SK-N-SH (cell line): ENCODE results near the gene DOCK4. TPM values are rescaled to one million over a fixed set of nuclear protein-coding genes. Genes with fewer than 3 reads are reported as not detected.

Experiments used
- CTCF ChIA-PET: fragments of 300-600, 350-600 bp; formaldehyde crosslinking; extraction: SDS; loops from one replicate; lab custom pipeline; 2021; lab: Yijun Ruan, JAX
- POLR2A ChIA-PET: fragments of 350-600 bp; sonication (Branson Sonifier 250); formaldehyde crosslinking; extraction: SDS; loops from one replicate; lab custom pipeline; 2020; ENCODE audit warnings: antibody characterized with exemption, inconsistent platforms; lab: Yijun Ruan, JAX
- DNase-seq: peaks from one replicate; pipeline ENCODE4 v3.0.0; 2012
- H2AFZ ChIP-seq: fragments of 200-600 bp; sonication (generic); 2 replicates; pipeline ENCODE4 v1.8.1; 2016; ENCODE audit warnings: antibody characterized with exemption, mild to moderate bottlenecking, low read depth
- H3F3A ChIP-seq: fragments of 200-600 bp; sonication (generic); replicated peaks from 2 replicates; pipeline ENCODE3; 2016; ENCODE audit warnings: antibody characterized with exemption, mild to moderate bottlenecking; ENCODE audit not compliant: insufficient read depth
- H3K27ac ChIP-seq, 2 experiments: fragments of 200-500 bp in 1 of 2; fragments of 200-600 bp in 1 of 2; sonication (Bioruptor generic) in 1 of 2; sonication (generic), shearing (Covaris generic) in 1 of 2; 2 replicates each; pipeline versions ENCODE4 v1.5.1 to v1.6.1; 2014 to 2016; ENCODE audit warnings: low read depth in 2 of 2, inconsistent platforms in 1 of 2, low read length in 1 of 2, mild to moderate bottlenecking in 1 of 2, mixed read lengths in 1 of 2
- H3K27me3 ChIP-seq: fragments of 200-600 bp; sonication (generic), shearing (Covaris generic); 2 replicates; pipeline ENCODE4 v1.6.1; 2016; ENCODE audit warnings: mixed run types; ENCODE audit not compliant: insufficient read depth
- H3K36me3 ChIP-seq, 2 experiments: fragments of 200-500 bp in 1 of 2; fragments of 200-600 bp in 1 of 2; sonication (Bioruptor generic) in 1 of 2; sonication (generic) in 1 of 2; replicated peaks in 1 of 2; 2 replicates each; pipeline versions ENCODE3 to v1.5.1; 2014 to 2016; ENCODE audit warnings: low read length in 1 of 2, mild to moderate bottlenecking in 1 of 2; ENCODE audit not compliant: insufficient read depth in 2 of 2, control insufficient read depth in 1 of 2
- H3K4me1 ChIP-seq, 2 experiments: fragments of 200-500 bp in 1 of 2; fragments of 200-600 bp in 1 of 2; sonication (Bioruptor generic) in 1 of 2; sonication (generic), shearing (Covaris generic) in 1 of 2; 2 replicates each; pipeline versions ENCODE4 v1.5.1 to v1.6.1; 2014 to 2016; ENCODE audit warnings: low read depth in 1 of 2, low read length in 1 of 2, mixed run types in 1 of 2; ENCODE audit not compliant: insufficient read depth in 2 of 2, control insufficient read depth in 1 of 2
- H3K4me2 ChIP-seq: fragments of 200-600 bp; sonication (generic), shearing (Covaris generic); 2 replicates; pipeline ENCODE4 v1.6.1; 2017; ENCODE audit warnings: mixed run types
- H3K4me3 ChIP-seq, 2 experiments: fragments of 200-500 bp in 1 of 2; fragments of 200-600 bp in 1 of 2; sonication (Bioruptor generic) in 1 of 2; sonication (generic), shearing (Covaris generic) in 1 of 2; 2 replicates each; pipeline versions ENCODE4 v1.5.1 to v1.8.1; 2014 to 2016; ENCODE audit warnings: low read depth in 2 of 2, inconsistent platforms in 1 of 2, low read length in 1 of 2, mild to moderate bottlenecking in 1 of 2, mixed read lengths in 1 of 2, moderate library complexity in 1 of 2
- H3K79me2 ChIP-seq: fragments of 200-600 bp; sonication (generic); 2 replicates; pipeline ENCODE4 v1.8.1; 2017; ENCODE audit warnings: mild to moderate bottlenecking; ENCODE audit not compliant: insufficient read depth
- H3K9ac ChIP-seq: fragments of 200-600 bp; sonication (generic); 2 replicates; pipeline ENCODE4 v1.6.1; 2017; ENCODE audit warnings: mixed run types
- H3K9me2 ChIP-seq: fragments of 200-600 bp; sonication (generic); 2 replicates; pipeline ENCODE4 v1.6.1; 2017; ENCODE audit warnings: mixed run types
- H3K9me3 ChIP-seq: fragments of 200-600 bp; sonication (generic); 2 replicates; pipeline ENCODE4 v1.6.1; 2017; ENCODE audit warnings: mixed run types, mild to moderate bottlenecking, moderate library complexity
- H4K20me1 ChIP-seq: fragments of 200-600 bp; sonication (generic); 2 replicates; pipeline ENCODE4 v1.6.1; 2017; ENCODE audit warnings: mild to moderate bottlenecking, mixed run types; ENCODE audit not compliant: insufficient read depth
- FOXJ3 ChIP-seq: sonication (generic); formaldehyde crosslinking; IDR thresholded peaks from 2 replicates; pipeline ENCODE4 v1.5.1; 2020; ENCODE audit warnings: mild to moderate bottlenecking, missing genetic modification reagents
- FOXM1 ChIP-seq: IDR thresholded peaks from 2 replicates; pipeline ENCODE4 v1.4.0; 2012; ENCODE audit warnings: low read depth, mild to moderate bottlenecking
- NFIC ChIP-seq: IDR thresholded peaks from 2 replicates; pipeline ENCODE4 v1.4.0; 2012; ENCODE audit warnings: borderline replicate concordance
- NRF1 ChIP-seq: IDR thresholded peaks from 2 replicates; pipeline ENCODE4 v1.6.1; 2012; ENCODE audit warnings: low read depth, mild to moderate bottlenecking, low read length
- PBX3 ChIP-seq: IDR thresholded peaks from 2 replicates; pipeline ENCODE4; 2012
- POLR2AphosphoS5 ChIP-seq: IDR thresholded peaks from 2 replicates; pipeline ENCODE4 v1.6.1; 2012; ENCODE audit warnings: low read depth, low read length
- RCOR1 ChIP-seq: fragments of 150-350 bp; IDR thresholded peaks from 2 replicates; pipeline ENCODE4 v1.6.1; 2017; ENCODE audit warnings: antibody characterized with exemption, low read length
- RXRA ChIP-seq: IDR thresholded peaks from 2 replicates; pipeline ENCODE4 v1.4.0; 2012; ENCODE audit warnings: low read depth, mild to moderate bottlenecking, borderline replicate concordance
- SIN3A ChIP-seq: IDR thresholded peaks from 2 replicates; pipeline ENCODE4 v1.6.1; 2012; ENCODE audit warnings: low read depth, mild to moderate bottlenecking, low read length, moderate library complexity, borderline replicate concordance
- TCF12 ChIP-seq: IDR thresholded peaks from 2 replicates; pipeline ENCODE4 v1.4.0; 2012
- TEAD4 ChIP-seq: IDR thresholded peaks from 2 replicates; pipeline ENCODE4 v1.4.0; 2012; ENCODE audit warnings: mild to moderate bottlenecking, borderline replicate concordance; ENCODE audit not compliant: insufficient read depth
- YY1 ChIP-seq: IDR thresholded peaks from 2 replicates; pipeline ENCODE4 v1.4.0; 2012; ENCODE audit warnings: low read depth, mild to moderate bottlenecking
- WGBS: methylation state at CpG from one replicate; pipeline ENCODE4 v1.1.6; 2017; ENCODE audit warnings: low lambda C conversion rate; 5-methylcytosine and 5-hydroxymethylcytosine counted together
- polyA plus RNA-seq, 3 experiments: library from polyadenylated mRNA; depleted of rRNA; stranded (reverse); fragments of >200 nt; gene quantifications; 2 replicates each; pipeline ENCODE4 v1.2.3, GENCODE V29; 2012
- TF ChIP-seq, protein P1 (sequence below): fragments of 150-350 bp; IDR thresholded peaks from 2 replicates; pipeline ENCODE4 v1.6.1; 2016; ENCODE audit warnings: mild to moderate bottlenecking, low read depth, low read length

DOCK4 gene
- polyA plus RNA-seq, 1 of the 3 experiments (the other 2 are of a cell fraction), result 8.5 TPM

DNA sequence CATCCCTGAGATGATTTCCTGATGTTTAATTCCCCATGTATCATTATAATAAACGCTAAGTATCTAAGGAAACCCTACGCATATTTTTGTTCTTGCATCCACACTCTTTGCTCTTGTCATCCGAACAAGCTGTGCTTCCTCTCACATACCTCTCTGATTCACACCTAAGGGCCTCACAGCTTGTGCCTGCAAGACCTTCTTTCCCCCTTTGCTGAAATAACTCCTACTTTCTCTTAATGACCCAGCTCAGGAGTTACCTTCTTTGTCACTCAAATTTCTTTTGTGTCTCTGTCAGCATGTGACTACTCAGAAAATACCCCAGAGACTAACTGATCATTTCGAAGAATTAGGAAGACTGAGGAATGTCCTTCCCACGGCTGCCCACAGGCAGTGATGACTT lies 434.6 kb downstream of the DOCK4 start:
- H3K4me2 ChIP-seq, result no peak overlapping the region
- TF ChIP-seq RCOR1, result no peak
- TF ChIP-seq NFIC, result no peak
- no peak for TF ChIP-seq TCF12
- CTCF ChIA-PET, result interaction anchor here (1.0 to 8.2 kb wide), 4 partner anchors 9 to 644 kb away, joined by 3 to 61 read pairs (median 13); no protein-coding TSS in a partner anchor
- H3K4me1 ChIP-seq, result no peaks in the 10 kb centered on the region
- POLR2A ChIA-PET, result no interaction called here
- no peak overlapping the region for H2AFZ ChIP-seq
- no peaks in the 10 kb centered on the region for H4K20me1 ChIP-seq
- H3K36me3 ChIP-seq, result peaks cover 3 to 7% of the 10 kb centered on the region in 2 experiments
- no peaks in the 10 kb centered on the region for H3K9me3 ChIP-seq
- no peaks in the 10 kb centered on the region for H3F3A ChIP-seq
- no peak overlapping the region for H3K4me3 ChIP-seq
- no peaks in the 10 kb centered on the region for H3K27me3 ChIP-seq
- no peaks in the 10 kb centered on the region for H3K79me2 ChIP-seq
- no peak for DNase-seq
- no peaks in the 10 kb centered on the region for H3K9me2 ChIP-seq
- H3K27ac ChIP-seq, result no peak overlapping the region
- WGBS, result 90% methylated on average over 5 of the region's 5 CpGs
- H3K9ac ChIP-seq, result no peak overlapping the region

DNA sequence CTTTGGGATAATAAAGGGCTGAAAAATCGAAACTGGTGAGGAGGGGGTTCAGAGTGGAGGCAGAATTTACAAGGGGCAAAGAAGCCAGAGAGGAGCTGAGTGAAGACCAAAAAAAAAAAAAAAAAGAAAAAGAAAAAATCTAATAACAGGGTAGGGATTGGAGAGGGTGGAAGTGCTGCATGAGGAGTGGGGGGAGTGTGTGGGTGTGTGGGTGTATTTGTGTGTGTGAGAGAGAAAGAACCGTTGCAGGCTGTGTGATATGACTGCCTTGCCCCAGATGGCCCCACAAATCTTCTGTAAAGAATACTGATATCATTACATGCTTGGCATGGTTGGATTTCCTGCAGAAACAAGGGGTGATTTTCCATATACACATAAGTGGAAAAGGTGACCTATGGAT lies 436.1 kb downstream of the DOCK4 start:
- no peak for DNase-seq
- ChIA-PET CTCF (interaction anchor here (1.1 to 8.2 kb wide), 4 partner anchors 17 to 646 kb away, joined by 3 to 61 read pairs (median 6); no protein-coding TSS in a partner anchor), POLR2A (no interaction called here)
- TF ChIP-seq NRF1 (no peak), FOXM1 (no peak), RXRA (no peak), SIN3A (no peak), YY1 (no peak), FOXJ3 (CRISPR knock-in tag) (no peak), TEAD4 (no peak), PBX3 (no peak), TCF12 (no peak), POLR2AphosphoS5 (no peak)
- TF ChIP-seq, protein P1, sequence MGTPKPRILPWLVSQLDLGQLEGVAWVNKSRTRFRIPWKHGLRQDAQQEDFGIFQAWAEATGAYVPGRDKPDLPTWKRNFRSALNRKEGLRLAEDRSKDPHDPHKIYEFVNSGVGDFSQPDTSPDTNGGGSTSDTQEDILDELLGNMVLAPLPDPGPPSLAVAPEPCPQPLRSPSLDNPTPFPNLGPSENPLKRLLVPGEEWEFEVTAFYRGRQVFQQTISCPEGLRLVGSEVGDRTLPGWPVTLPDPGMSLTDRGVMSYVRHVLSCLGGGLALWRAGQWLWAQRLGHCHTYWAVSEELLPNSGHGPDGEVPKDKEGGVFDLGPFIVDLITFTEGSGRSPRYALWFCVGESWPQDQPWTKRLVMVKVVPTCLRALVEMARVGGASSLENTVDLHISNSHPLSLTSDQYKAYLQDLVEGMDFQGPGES, result no peak
- Histone ChIP-seq H3K79me2 (no peaks in the 10 kb centered on the region), H3K4me2 (no peak overlapping the region), H4K20me1 (no peaks in the 10 kb centered on the region), H3K9me2 (no peaks in the 10 kb centered on the region), H2AFZ (no peak overlapping the region), H3K27ac (no peak overlapping the region), H3F3A (no peaks in the 10 kb centered on the region), H3K4me3 (no peak overlapping the region), H3K4me1 (no peaks in the 10 kb centered on the region), H3K27me3 (no peaks in the 10 kb centered on the region), H3K9ac (no peak overlapping the region), H3K36me3 (peaks cover 0 to 21% of the 10 kb centered on the region in 2 experiments), H3K9me3 (no peaks in the 10 kb centered on the region)
- WGBS, result 40% methylated on average over 2 of the region's 2 CpGs
